ENCODE data around the gene PPP1R3G.
"Not testable (repeated sequence)": the region's sequence is repeated elsewhere in the genome, so short reads cannot be mapped to it uniquely, and the experiment has no call there.

PPP1R3G gene

GRCh38 chr6:5120011-5120410 lies 34.9 kb downstream of the PPP1R3G start:
- DNase-seq (ENCODE audit: low read depth in 2 of 2) = no peak

GRCh38 chr6:5120543-5120942 lies 35.4 kb downstream of the PPP1R3G start:
- not testable (repeated sequence) for DNase-seq (ENCODE audit: low read depth in 2 of 2)

GRCh38 chr6:5121479-5121878 lies 36.3 kb downstream of the PPP1R3G start:
- DNase-seq (ENCODE audit: low read depth in 2 of 2) = no peak

GRCh38 chr6:5121956-5122355 lies 36.8 kb downstream of the PPP1R3G start:
- DNase-seq (ENCODE audit: low read depth in 2 of 2) = no peak

GRCh38 chr6:5122504-5123112 lies 37.5 kb downstream of the PPP1R3G start:
- DNase-seq (ENCODE audit: low read depth in 2 of 2) = no peak

- no peak for DNase-seq (ENCODE audit: low read depth in 2 of 2)
Measured at GRCh38 chr6:5123296-5124143, 38.4 kb downstream of the PPP1R3G start.

- DNase-seq (ENCODE audit: low read depth in 2 of 2) = no peak
Measured at GRCh38 chr6:5124526-5124925, 39.4 kb downstream of the PPP1R3G start.

- no peak for DNase-seq (ENCODE audit: low read depth in 2 of 2)
Measured at GRCh38 chr6:5125152-5126006, 40.2 kb downstream of the PPP1R3G start.

- DNase-seq (ENCODE audit: low read depth in 2 of 2) = no peak
Measured at GRCh38 chr6:5126214-5126613, 41.1 kb downstream of the PPP1R3G start.

- DNase-seq (ENCODE audit: low read depth in 2 of 2) = no peak
Measured at GRCh38 chr6:5127106-5127687, 42.1 kb downstream of the PPP1R3G start.

- DNase-seq (ENCODE audit: low read depth in 2 of 2) = no peak
Measured at GRCh38 chr6:5128351-5128750, 43.2 kb downstream of the PPP1R3G start.

GRCh38 chr6:5130135-5130866 lies 45.2 kb downstream of the PPP1R3G start:
- DNase-seq (ENCODE audit: low read depth in 2 of 2) = no peak

- no peak for DNase-seq (ENCODE audit: low read depth in 2 of 2)
Measured at GRCh38 chr6:5132731-5133130, 47.6 kb downstream of the PPP1R3G start.

GRCh38 chr6:5133943-5134342 lies 48.8 kb downstream of the PPP1R3G start:
- no peak for DNase-seq (ENCODE audit: low read depth in 2 of 2)

- peak in 1 of 2 donors; percentile 24 for DNase-seq (ENCODE audit: low read depth in 2 of 2)
Measured at GRCh38 chr6:5135788-5136376, 50.7 kb downstream of the PPP1R3G start.

- DNase-seq (ENCODE audit: low read depth in 2 of 2) = no peak
Measured at GRCh38 chr6:5136851-5137250, 51.7 kb downstream of the PPP1R3G start.

Data from stimulated activated CD4-positive, alpha-beta T cell treated with anti-CD3 and anti-CD28 coated beads, Interleukin-1b, Interleukin-23, amount 100 ng/mL, for 1 hour (primary cell).